GM21717 (cell line): ENCODE data around the gene PODN.

Experiments used
- ATAC-seq: cut with Tn5 transposase; IDR thresholded peaks from one replicate; pipeline ENCODE4 v1.9.1; 2021; ENCODE audit warnings: mild to moderate bottlenecking, moderate library complexity; ENCODE audit not compliant: unreplicated experiment

The PODN gene

DNA sequence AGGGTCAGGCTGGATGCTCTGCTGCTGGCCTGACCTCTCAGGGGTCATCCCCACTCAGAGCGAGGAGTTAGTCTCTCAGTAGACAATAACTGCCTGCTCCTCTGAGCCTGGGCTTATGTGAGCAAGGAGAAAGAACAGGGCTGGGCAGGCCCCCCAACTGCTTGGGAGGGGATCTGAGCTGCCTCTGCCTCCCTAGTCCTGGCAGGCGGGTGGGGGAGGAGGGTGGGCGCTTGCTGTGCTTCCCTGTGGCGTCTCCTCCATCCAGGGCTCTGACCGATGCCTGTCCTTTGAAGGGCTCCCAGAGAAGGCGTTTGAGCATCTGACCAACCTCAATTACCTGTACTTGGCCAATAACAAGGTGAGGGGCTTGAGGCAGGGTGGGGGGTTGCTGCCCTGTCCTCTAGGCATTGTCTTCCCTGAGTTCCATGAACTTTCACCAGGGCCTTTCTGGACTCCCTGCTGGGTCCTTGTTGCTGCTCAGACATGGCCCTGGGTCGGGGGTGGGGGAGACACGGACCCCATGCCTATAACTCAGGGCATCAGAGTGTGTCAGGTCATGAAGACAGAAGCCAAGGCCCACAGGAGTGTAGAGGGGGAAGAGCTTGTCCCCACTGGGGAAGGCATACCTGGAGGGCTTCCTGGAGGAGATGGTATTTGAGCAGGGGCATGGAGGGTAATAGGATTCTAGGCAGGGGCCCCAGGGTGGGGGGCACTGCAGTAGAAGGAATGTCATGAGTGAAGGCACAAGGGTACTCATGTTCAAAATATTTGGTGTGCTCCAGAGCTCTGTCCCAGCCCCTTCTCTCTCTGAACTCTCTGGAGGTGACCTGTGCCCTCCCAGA lies 12.5 kb downstream of the PODN start:
- ATAC-seq: no peak

DNA sequence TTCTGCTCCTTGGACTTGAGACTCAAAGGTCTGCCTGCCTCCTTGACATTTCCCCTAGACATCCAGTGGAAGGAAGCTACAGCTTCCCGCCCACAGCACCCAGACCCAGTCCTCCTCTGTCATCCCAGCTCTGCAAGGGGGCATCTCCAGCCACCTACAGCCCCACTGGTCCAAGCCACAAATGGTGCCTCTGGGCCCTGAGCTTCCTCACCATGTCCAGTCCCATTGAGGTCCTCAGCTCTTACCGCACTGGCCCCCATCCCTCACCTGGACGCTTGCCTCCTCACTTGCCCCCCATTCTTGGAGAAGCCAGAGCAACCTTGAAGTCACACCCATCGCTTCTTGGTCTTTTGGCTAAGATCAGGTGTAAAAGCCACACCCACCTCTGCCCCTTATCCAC lies 13.2 kb downstream of the PODN start:
- no peak for ATAC-seq

DNA sequence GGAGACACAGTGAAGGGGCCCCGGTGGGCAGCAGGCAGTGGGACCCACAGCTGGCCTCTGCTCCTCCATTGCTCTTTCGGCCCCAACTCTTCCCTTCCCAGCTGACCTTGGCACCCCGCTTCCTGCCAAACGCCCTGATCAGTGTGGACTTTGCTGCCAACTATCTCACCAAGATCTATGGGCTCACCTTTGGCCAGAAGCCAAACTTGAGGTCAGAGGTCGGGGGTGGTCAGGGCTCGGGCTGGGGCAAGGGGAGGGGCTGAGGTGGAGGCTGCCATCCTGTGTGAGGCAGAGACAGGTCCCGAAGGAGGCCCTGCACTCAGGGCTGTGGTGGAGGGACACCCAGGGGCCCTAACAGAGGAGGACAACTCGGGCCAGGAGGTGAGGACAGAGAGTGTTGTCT lies 13.7 kb downstream of the PODN start:
- no peak for ATAC-seq

DNA sequence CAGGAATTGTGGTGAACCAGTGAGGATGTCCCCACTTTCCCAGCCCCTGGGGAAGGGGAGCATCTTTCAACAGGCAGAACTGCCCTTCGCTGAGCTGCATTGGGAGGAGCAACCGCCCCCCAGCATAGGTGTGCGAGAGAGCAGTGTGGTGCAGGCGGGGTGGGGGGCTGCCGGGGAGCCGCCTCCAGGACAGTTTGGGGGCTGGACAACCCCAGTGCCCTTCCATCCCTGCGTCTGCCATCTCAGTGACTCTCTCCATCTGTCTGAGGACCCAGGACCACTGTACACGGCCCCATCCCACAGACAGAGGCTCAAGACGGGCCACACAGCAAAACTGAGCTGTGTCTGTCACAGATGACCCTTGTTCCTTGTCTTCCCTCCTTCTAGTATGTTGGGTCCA lies 14.2 kb downstream of the PODN start:
- ATAC-seq: no peak

DNA sequence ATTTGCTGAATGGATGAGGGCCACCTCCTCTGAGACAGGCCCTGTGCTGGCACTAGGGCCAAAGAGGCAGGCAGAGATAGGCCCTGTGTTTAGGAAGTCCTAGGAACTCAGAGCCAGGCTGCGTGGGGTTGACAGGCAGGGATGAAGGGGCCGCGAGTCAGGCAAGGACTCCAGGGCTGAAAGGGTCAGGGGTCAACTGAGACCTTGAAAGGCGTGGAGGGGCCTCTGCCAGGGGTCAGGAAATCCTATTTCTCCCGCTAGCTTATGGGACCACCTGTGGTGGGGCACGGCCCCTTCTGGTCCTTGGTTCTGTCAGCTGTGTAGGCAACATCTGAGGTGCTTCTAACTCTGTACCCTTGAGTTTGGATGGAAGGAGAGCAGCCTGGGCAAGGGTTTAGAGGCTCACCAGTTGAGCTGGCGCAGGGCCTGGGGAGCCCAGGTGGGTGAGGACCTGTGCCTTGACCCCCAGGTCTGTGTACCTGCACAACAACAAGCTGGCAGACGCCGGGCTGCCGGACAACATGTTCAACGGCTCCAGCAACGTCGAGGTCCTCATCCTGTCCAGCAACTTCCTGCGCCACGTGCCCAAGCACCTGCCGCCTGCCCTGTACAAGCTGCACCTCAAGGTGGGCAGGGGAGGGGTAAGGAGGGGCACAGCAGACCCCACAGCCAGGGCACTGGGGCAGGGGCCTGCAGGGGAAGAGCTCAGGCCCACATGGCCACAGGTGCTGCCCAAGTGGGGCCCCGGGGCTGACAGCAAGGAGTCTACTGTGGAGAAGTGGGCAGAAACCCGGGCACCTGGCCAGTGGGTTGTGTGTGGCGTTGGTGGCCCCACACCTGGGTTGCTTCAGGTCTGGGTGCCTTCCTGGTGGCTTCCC lies 14.9 kb downstream of the PODN start:
- ATAC-seq: no peak

DNA sequence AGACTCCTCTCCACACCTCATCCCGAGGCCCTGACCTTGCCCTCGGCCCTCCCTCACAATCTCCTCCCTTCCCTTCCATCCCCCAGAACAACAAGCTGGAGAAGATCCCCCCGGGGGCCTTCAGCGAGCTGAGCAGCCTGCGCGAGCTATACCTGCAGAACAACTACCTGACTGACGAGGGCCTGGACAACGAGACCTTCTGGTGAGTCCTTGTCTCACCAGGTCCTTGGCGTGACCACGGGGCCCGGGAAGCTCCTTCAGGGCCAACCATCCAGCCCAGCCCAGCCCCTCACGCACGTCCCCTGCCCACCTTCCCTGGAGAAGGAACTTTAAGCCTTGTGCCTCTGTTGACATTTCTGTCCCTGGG lies 15.6 kb downstream of the PODN start:
- ATAC-seq: no peak

DNA sequence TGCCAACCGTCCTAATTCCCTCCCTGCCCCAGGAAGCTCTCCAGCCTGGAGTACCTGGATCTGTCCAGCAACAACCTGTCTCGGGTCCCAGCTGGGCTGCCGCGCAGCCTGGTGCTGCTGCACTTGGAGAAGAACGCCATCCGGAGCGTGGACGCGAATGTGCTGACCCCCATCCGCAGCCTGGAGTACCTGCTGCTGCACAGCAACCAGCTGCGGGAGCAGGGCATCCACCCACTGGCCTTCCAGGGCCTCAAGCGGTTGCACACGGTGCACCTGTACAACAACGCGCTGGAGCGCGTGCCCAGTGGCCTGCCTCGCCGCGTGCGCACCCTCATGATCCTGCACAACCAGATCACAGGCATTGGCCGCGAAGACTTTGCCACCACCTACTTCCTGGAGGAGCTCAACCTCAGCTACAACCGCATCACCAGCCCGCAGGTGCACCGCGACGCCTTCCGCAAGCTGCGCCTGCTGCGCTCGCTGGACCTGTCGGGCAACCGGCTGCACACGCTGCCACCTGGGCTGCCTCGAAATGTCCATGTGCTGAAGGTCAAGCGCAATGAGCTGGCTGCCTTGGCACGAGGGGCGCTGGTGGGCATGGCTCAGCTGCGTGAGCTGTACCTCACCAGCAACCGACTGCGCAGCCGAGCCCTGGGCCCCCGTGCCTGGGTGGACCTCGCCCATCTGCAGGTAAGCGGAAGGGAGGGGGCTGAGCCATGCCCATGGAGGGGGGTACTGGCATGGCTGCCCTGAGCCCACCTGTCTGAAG lies 16.5 kb downstream of the PODN start:
- no peak for ATAC-seq

DNA sequence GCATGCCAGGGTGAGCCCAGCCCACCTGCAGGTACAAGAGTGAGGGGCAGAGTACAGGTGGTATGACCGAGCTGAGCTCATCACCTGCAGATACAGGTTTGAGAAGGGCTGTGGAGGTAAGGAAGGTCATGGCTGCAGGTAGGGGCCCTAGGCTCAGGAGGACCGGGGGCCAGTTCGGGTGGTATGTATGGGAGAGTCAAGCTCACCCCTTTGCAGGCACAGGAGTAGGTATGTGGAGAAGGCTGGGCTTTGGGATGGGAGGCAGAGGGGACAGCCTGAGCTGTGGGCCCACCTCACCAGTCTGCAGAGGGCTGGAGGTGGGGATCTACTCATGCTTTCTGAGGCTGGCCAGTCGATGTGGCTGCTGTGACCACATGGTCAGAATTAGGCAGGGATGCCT lies 17.2 kb downstream of the PODN start:
- ATAC-seq: no peak

DNA sequence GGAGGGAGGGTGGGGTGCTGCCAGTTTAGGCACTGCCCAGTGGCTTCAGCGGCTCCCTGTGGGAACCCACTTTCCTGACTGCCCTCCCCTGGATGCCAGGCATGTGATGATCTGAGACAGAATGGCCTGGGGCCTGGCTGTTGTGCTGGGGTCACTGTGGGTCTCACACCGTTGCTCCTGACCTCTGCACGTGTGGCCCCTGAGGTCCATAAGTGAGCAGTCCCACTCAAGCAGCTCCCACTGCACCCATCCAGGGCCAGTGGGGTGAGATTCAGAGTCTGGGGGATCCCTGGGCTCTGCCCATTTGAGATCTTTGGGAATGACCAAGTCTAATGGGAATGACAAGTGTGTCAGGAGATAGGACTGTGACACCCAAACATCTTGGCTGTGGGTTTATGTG lies 18.0 kb downstream of the PODN start:
- ATAC-seq: no peak

DNA sequence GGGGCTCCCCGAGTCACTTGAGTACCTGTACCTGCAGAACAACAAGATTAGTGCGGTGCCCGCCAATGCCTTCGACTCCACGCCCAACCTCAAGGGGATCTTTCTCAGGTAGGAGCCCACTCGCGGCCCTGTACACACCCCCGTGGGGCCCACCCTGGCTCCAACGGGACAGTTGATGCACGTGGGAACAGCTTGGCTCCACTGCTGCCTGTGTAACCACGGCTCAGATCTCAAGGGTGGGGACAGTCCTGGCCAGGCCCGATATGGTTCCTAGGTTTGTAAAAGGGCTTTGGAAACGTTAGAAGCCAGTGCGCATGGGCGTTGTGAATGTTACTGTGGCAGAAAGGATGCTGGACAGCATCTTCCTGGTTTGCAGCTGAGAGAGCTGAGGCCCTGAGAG lies 18.8 kb downstream of the PODN start:
- no peak for ATAC-seq

DNA sequence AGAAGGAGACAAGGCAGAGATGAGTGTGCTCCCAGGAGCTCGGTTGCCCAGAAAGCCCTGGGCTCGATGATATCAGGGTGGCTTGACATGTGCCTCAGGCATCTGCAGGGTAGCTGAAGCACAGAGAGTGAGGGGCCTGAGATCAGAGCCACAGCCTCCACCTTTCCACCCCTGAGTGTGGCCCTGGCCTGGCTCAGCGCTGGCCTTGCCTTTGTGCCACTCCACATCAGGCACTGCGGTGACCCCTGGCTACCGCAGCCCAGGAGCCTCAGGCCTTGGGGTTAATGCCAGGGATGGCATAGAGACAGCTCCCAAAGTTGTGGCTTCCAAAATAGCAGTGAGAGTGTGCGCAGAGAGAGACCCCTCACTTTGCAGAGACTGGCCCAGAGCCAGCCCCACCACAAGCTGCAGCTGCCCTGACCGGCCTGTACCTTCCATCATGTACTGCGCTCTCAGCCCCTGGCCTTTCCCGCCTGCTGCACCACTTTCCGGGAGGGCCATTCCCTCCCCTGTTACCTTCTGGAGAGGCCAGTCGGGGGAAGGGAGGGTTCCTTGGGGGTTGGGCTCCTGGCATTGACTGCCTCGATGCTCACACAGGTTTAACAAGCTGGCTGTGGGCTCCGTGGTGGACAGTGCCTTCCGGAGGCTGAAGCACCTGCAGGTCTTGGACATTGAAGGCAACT lies 19.5 kb downstream of the PODN start:
- ATAC-seq: no peak

DNA sequence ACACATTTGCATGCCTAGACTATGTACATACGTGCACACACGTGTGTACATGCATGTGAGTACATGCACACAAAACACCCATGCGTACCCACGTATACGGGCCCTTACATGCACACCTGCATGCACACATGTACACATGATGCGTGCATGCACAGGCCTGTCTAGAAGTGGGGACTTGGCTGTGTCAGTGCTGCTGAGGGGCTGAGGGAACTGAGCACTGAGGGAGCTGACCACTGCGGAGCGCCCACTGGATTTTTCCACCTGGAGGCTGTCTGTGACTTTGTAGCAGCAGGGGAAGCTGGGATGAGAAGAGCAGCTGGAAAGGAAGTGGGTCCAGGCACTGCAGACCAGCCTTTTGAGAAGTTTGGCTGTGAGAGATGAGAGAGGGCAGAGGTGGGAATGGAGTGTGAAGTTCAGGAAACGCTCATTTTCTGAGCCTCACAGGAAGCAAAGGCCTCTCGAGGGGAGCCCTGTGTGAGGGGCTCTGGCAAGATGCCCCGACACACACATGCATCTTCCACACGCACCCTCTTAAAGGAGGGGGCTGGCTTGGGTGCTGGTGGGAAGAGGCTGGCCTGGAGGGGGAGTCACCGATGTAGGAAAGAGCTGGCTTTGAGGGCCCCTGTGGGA lies 20.9 kb downstream of the PODN start:
- ATAC-seq: no peak

DNA sequence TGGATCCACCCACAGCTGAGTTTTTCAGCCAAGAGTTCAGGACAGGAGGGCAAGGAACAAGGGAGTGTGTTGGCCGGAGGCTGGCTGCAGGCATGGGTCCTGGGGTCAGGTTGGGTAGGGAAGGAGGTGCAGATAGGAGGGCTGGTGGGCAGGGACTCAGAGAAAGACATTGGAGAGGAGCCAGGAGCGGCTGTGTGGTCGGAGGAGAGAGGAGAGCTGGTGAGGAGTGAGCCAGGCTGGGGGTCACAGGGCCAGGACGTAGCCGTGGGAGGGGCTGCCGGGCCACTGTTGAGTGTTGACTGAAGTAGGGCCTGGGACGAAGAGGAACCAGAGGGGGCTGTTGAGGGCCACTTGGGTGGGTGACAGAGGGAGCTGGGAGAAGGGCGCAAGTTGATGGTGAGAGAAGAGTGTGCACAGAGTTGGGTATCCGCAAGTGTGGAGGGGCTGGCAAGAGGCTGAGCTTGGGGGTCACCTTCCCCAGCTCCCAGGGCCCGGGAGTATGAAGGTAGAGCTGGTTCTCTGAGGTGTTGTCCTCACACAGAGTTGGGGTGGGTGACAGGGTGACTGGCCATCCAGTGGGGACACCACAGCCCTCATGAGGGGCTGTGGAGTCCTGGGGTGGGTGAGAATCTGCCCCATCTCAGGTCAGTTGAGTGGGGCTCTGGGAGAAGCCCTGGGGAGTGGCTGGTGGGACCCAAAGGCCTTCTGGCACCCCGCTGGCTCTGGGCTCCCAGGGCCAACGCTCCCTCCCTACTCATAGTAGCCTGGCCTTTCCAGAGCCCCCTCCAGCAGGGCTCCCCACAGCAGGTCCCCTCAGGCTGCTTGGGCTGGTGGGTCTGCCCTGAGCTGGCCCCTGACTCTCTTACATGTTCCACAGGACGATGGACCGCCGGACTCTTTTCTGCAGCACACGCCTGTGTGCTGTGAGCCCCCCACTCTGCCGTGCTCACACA lies 21.9 kb downstream of the PODN start:
- ATAC-seq: no peak

DNA sequence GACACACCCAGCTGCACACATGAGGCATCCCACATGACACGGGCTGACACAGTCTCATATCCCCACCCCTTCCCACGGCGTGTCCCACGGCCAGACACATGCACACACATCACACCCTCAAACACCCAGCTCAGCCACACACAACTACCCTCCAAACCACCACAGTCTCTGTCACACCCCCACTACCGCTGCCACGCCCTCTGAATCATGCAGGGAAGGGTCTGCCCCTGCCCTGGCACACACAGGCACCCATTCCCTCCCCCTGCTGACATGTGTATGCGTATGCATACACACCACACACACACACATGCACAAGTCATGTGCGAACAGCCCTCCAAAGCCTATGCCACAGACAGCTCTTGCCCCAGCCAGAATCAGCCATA lies 22.6 kb downstream of the PODN start:
- ATAC-seq: no peak

DNA sequence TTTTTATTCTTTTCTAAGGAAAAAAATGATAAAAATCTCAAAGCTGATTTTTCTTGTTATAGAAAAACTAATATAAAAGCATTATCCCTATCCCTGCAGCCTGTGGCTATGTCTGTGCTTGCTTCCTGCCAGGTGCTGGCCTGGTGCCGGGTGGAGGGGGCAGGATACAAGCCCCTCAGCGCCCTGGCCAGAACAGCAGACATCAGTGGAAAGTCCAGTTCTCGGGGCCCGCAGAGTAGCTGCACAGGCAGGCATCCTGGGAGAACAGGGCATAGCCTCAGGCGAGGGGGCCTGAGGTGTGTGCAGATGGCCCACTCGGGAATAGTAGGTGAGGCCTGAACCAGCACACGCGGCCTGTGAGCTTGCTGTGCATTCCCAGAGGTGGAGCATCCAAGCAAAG lies 23.4 kb downstream of the PODN start:
- ATAC-seq: no peak

DNA sequence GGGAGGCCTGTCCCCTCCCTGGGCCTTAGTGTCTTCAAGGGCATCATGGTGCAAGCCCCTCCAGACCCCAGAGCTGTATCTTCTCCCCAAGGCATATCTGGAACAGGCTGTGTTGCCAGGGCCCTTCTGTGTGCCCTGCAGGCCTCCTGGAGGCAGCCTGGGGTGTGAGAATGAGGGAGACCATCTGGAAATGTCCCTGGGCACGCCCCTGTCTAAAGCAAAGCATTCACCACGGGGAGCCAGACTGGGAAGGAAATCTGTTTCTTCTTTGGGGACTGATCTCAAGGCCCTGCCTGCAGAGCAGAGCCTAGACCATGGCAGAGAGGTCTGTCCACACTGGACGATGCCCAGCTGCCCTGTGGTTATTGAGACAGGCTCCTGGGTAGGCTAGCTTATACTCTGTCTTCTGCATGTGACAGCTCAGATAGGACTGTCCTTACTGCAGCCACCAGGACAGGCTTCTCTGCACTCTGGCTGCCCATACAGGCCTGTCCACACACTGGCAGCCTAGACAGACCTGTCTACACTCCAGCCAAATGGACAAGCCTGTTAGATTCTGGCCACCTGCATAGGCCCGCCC lies 24.6 kb downstream of the PODN start:
- no peak for ATAC-seq

DNA sequence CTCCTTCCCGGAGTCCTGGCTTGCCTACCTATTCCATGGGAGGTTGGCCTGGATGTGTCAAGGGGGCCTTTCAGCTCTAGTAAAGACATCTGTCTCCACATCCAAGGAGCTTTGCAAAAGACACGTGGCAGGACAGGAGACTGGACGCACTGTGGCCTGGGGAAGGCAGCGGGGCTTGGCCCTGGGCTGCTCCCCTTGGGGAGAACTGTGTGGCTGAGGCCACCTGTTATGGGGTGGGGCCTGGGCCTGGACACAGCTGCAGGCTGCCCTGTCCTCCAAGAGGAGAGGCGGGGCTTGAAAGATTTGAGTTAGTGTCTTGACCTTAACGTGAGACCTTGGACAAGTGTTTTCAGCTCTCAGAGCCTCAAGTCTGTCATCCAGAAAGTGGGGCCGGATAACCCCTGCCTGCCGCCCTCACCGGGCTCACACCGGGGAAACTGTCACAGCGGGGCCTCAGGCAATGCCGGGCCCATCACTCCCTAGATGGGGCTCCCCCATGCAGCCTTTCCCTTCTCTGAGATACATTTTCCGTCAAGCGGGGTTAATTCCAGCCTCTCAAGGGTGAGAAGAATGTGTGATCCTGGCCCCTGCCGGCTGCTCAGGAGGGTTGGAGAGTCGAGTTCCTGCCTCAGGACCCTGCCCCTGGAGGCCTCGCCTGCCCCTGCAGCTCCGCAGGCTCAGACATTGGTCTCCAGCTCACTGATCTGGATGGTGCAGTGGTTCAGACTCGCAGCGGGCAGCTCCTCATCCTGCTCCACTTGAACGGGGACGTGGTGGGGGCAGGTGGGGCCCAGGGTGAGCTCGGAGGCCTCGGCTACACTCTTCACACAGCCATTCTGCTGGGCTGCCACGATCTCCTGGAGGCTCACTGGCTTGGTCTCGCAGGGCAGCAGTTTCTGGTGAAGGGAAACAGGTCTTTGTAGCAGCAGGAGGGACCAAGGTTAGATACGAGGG lies 25.6 kb downstream of the PODN start:
- no peak for ATAC-seq
